GM10266 (cell line): ENCODE data around the gene OSER1.

ENCODE experiments used
- DNase-seq: peaks from one replicate; pipeline ENCODE4 v3.0.0; 2012; ENCODE audit errors: extremely low spot score
- CTCF ChIP-seq: IDR thresholded peaks from 2 replicates; pipeline ENCODE4 v1.5.1; 2012; ENCODE audit warnings: mild to moderate bottlenecking, low read depth; ENCODE audit not compliant: control insufficient read depth, insufficient read depth; ENCODE audit errors: missing control alignments

OSER1 gene

DNA sequence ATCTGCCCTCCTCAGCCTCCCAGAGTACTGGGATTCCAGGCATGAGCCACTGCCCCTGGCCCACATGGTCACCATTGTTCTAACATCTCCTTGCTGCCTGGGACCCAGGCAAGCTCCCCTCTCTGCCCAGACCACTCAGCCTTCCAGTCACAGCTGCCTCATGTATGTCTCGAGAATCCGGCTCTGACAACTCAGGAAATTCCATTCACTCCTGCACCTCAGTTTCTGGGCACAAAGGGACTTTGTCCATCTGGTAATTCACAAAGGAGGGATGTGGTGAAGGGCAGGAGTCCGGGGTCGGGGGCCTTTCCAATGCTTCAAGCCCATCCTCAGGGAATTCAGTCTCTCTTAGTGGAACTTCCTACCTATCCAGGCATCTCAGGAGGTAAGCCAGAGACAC, 64.3 kb downstream of the OSER1 start:
- DNase-seq = no peak
- no peak for TF ChIP-seq CTCF
